ENCODE results near the gene NDEL1.

The NDEL1 gene

DNA sequence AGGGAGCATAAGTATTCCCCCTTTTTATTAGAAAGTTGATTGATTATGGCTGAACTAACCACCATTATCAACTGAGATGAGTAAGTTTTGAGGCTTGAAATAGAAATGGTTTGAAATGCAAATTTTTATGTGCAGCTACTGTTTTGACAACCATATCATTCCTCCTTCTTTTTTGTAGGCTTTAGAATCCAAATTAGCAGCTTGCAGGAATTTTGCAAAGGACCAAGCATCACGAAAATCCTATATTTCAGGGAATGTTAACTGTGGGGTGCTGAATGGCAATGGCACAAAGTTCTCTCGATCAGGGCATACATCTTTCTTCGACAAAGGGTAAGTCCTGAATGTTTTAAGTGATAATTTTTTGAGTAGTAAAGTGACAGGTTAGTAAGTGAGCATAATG, 24.1 kb downstream of the NDEL1 start:
- no peak overlapping the region for H3K4me3 ChIP-seq (ENCODE audit: low read depth, low read length)
- H3K4me2 ChIP-seq (ENCODE audit: low read length) = no peak overlapping the region
- H3K9ac ChIP-seq = no peak overlapping the region
- no peak overlapping the region for H3K27ac ChIP-seq
- H3K27me3 ChIP-seq (ENCODE audit: control insufficient read depth, insufficient read depth, low read length) = no peaks in the 10 kb centered on the region
- H3K9me3 ChIP-seq (ENCODE audit: control insufficient read depth, low read length) = no peaks in the 10 kb centered on the region
- no peaks in the 10 kb centered on the region for H3K36me3 ChIP-seq (ENCODE audit: control insufficient read depth, insufficient read depth, low read length)
- TF ChIP-seq, protein P1, sequence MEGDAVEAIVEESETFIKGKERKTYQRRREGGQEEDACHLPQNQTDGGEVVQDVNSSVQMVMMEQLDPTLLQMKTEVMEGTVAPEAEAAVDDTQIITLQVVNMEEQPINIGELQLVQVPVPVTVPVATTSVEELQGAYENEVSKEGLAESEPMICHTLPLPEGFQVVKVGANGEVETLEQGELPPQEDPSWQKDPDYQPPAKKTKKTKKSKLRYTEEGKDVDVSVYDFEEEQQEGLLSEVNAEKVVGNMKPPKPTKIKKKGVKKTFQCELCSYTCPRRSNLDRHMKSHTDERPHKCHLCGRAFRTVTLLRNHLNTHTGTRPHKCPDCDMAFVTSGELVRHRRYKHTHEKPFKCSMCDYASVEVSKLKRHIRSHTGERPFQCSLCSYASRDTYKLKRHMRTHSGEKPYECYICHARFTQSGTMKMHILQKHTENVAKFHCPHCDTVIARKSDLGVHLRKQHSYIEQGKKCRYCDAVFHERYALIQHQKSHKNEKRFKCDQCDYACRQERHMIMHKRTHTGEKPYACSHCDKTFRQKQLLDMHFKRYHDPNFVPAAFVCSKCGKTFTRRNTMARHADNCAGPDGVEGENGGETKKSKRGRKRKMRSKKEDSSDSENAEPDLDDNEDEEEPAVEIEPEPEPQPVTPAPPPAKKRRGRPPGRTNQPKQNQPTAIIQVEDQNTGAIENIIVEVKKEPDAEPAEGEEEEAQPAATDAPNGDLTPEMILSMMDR (IDR thresholded peaks at IDR 0.05) = no peak
- H3K79me2 ChIP-seq = peaks cover 32% of the 10 kb centered on the region
- H2AFZ ChIP-seq = no peak overlapping the region
- H3K4me1 ChIP-seq = no peaks in the 10 kb centered on the region

DNA sequence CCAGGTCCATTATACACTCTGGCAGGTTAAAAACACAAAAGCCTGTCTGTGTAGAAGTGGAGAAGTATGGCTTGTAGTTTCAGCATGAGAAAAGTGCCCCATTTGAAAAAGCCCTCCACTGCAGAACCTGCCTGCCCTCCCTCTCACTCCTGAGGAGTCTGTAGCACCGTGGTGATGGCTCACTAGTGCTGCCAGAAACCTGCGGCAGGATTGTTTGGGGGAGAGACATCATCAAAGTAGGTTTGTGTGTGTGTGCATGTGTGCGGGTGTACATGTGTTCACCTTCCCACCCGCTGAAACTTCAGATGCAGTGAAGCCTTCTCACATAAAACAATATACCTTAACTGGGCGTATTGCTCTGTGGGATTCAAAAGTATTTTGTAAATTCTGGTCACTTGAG, 26.9 kb downstream of the NDEL1 start:
- no peaks in the 10 kb centered on the region for H3K36me3 ChIP-seq (ENCODE audit: control insufficient read depth, insufficient read depth, low read length)
- H3K4me2 ChIP-seq (ENCODE audit: low read length) = no peak overlapping the region
- H2AFZ ChIP-seq = no peak overlapping the region
- H3K79me2 ChIP-seq = peaks cover 24% of the 10 kb centered on the region
- no peak overlapping the region for H3K9ac ChIP-seq
- no peak overlapping the region for H3K4me3 ChIP-seq (ENCODE audit: low read depth, low read length)
- no peaks in the 10 kb centered on the region for H3K27me3 ChIP-seq (ENCODE audit: control insufficient read depth, insufficient read depth, low read length)
- no peaks in the 10 kb centered on the region for H3K9me3 ChIP-seq (ENCODE audit: control insufficient read depth, low read length)
- H3K4me1 ChIP-seq = no peaks in the 10 kb centered on the region
- TF ChIP-seq, protein P1 (IDR thresholded peaks at IDR 0.05) = no peak
- H3K27ac ChIP-seq = no peak overlapping the region

DNA sequence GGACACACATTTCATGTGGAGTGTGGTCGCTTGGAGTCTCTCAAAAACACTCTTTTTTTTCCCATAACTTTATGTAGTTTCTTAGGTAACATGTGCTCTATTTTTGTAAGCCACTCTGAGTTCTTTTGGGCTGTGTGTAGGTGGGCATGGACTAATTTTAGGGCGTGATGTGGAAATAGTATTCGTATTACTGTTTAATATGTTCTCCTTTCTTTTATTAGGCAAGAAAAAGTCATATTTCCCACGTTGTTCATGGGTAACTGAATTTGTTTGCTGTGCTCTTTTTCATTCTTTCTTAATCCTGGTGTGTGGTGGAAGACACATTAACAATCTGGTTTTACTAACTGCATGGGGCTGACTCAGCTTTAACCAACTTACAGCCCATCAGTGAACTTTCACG, 27.4 kb downstream of the NDEL1 start:
- Histone ChIP-seq H3K4me1 (no peaks in the 10 kb centered on the region), H3K9ac (no peak overlapping the region), H3K27me3 (ENCODE audit: control insufficient read depth, insufficient read depth, low read length) (no peaks in the 10 kb centered on the region), H3K27ac (no peak overlapping the region), H3K79me2 (peaks cover 24% of the 10 kb centered on the region), H3K4me3 (ENCODE audit: low read depth, low read length) (no peak overlapping the region), H3K4me2 (ENCODE audit: low read length) (no peak overlapping the region), H3K9me3 (ENCODE audit: control insufficient read depth, low read length) (no peaks in the 10 kb centered on the region), H3K36me3 (ENCODE audit: control insufficient read depth, insufficient read depth, low read length) (no peaks in the 10 kb centered on the region), H2AFZ (no peak overlapping the region)
- TF ChIP-seq, protein P1 (IDR thresholded peaks at IDR 0.05) = no peak

DNA sequence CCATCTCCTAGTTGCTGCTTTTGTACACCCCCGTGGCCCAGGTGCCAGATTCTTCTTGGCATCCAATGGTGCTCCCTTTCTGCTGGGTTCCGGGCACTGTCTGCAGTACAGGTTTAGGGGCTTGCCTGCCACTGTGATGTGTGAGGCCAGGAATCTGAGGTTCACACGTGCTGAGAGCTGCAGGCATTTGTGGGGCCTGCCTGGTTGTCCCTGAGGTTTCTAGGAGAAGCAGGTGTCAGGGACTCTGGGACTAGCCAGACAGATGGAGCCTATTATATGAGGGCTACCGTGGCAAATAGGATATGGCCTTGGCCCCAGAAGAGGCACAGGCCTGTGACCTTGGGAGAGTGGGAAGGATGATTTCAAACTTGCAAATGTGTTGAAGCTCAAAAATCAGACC, 29.3 kb downstream of the NDEL1 start:
- no peaks in the 10 kb centered on the region for H3K4me1 ChIP-seq
- peaks cover 17% of the 10 kb centered on the region for H3K79me2 ChIP-seq
- no peaks in the 10 kb centered on the region for H3K36me3 ChIP-seq (ENCODE audit: control insufficient read depth, insufficient read depth, low read length)
- H3K9me3 ChIP-seq (ENCODE audit: control insufficient read depth, low read length) = no peaks in the 10 kb centered on the region
- no peaks in the 10 kb centered on the region for H3K27me3 ChIP-seq (ENCODE audit: control insufficient read depth, insufficient read depth, low read length)
- TF ChIP-seq, protein P1 (IDR thresholded peaks at IDR 0.05) = no peak
- H3K27ac ChIP-seq = no peak overlapping the region
- no peak overlapping the region for H3K9ac ChIP-seq
- no peak overlapping the region for H3K4me3 ChIP-seq (ENCODE audit: low read depth, low read length)
- H2AFZ ChIP-seq = no peak overlapping the region
- H3K4me2 ChIP-seq (ENCODE audit: low read length) = no peak overlapping the region

DNA sequence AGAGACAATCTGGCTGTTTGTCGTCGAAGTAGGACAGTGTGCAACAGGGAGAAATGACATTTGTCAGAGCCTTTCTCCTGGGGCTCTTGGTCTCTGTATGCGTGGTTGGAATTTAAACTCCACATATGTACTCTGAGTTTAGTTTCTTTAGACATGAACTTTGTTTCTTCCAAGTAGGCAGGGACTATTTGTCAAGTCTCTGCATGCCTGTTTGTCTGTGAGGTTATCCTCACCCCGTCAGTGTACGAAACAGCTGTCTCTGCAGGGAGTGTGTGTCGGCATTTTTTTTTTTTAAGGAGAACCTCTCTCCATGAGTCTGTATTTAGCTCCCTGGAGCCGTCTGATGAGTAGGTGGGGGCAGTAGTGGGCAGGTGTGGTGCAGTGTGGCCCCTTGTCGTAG, 29.7 kb downstream of the NDEL1 start:
- Histone ChIP-seq H3K27ac (no peak overlapping the region), H3K4me2 (ENCODE audit: low read length) (no peak overlapping the region), H2AFZ (no peak overlapping the region), H3K4me3 (ENCODE audit: low read depth, low read length) (no peak overlapping the region), H3K27me3 (ENCODE audit: control insufficient read depth, insufficient read depth, low read length) (no peaks in the 10 kb centered on the region), H3K4me1 (no peaks in the 10 kb centered on the region), H3K9me3 (ENCODE audit: control insufficient read depth, low read length) (no peaks in the 10 kb centered on the region), H3K9ac (no peak overlapping the region), H3K36me3 (ENCODE audit: control insufficient read depth, insufficient read depth, low read length) (no peaks in the 10 kb centered on the region), H3K79me2 (peaks cover 13% of the 10 kb centered on the region)
- TF ChIP-seq, protein P1 (IDR thresholded peaks at IDR 0.05) = no peak
